AG10803 (cell line): ENCODE data around the gene HHATL.

ENCODE experiments used
- DNase-seq: peaks from one replicate; pipeline ENCODE4 v3.0.0; 2010; ENCODE audit warnings: low read depth
- H3K4me3 ChIP-seq: 2 replicates; pipeline ENCODE4 v1.5.1; 2011; ENCODE audit warnings: mild to moderate bottlenecking, low read length, control low read depth
- TF ChIP-seq, protein P1 (sequence below): conservative IDR thresholded peaks from 2 replicates; pipeline ENCODE4 v1.5.1; 2011; ENCODE audit warnings: mild to moderate bottlenecking, low read length, control low read depth, inconsistent platforms

The HHATL gene

DNA sequence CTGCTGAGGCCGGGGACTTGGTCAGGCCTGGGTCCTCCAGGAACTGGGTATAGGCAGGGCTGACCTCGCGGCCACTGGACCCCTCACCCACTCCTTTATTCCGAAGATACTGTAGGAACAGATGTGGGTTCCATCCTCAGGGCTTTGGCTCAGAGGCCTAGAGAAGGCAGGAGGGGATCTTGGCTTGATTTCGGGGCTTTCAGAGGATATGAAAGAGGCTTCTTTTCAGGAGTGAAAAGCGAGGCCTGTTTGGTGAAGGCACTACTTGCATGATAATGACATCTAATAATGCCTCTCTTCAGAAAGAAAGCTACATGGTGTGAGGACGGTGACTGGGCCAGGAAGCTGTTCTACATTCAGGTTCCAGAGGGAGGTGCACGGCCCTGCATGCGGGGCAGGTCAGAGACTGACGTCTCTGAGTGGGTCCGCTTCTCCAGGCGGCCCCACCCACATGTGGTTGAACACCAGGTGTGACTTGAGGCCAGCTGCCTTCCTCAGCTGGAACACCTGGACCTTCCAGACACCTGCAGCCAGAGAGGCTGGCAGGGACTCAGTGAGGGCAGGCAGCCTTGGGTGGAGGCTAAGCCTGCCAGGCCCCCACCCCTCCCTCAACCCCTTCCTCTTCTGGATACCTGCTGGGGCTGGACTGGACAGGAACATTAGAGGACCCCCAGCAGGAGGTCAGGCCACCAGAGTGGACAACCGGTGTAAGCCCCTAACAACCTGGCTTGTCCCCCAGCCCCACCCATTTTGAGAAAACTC is 31.1 kb upstream of the HHATL start:
- TF ChIP-seq, protein P1, sequence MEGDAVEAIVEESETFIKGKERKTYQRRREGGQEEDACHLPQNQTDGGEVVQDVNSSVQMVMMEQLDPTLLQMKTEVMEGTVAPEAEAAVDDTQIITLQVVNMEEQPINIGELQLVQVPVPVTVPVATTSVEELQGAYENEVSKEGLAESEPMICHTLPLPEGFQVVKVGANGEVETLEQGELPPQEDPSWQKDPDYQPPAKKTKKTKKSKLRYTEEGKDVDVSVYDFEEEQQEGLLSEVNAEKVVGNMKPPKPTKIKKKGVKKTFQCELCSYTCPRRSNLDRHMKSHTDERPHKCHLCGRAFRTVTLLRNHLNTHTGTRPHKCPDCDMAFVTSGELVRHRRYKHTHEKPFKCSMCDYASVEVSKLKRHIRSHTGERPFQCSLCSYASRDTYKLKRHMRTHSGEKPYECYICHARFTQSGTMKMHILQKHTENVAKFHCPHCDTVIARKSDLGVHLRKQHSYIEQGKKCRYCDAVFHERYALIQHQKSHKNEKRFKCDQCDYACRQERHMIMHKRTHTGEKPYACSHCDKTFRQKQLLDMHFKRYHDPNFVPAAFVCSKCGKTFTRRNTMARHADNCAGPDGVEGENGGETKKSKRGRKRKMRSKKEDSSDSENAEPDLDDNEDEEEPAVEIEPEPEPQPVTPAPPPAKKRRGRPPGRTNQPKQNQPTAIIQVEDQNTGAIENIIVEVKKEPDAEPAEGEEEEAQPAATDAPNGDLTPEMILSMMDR: no peak

DNA sequence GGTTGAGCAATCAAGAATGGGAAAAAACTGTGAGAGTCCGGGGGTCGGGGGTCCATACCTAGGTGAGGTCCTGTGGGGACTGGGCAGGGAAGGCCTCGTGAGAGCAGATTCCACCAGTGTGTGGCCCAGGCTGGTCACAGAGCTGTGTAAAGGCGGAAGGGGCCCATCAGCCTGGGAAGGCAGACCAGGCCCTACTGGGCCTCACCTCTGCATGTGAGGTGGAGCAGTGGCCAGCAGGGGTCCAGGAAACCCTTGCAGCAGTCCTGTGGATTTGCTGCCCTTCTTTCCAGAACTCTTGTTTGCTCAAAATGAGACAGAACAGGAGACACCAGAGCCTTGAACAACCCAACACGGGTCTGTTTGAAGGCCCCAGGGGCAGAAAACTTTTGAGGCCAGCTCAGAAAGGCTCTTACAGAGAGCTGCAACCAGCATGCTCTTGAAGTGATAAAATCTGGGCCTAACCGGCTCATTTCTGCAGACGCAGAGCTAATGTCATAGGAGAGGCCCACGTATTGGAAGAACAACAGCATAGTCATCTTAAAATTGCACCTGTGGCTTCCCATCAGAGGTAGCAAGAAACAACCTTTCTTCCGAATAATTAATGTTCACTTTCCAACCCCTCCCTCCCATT is 30.3 kb upstream of the HHATL start:
- DNase-seq: no peak
- no peak overlapping the region for H3K4me3 ChIP-seq
- TF ChIP-seq, protein P1: no peak

More for the DNA sequence above, 31.1 kb upstream of the HHATL start:
- no peak overlapping the region for H3K4me3 ChIP-seq
- no peak for DNase-seq

DNA sequence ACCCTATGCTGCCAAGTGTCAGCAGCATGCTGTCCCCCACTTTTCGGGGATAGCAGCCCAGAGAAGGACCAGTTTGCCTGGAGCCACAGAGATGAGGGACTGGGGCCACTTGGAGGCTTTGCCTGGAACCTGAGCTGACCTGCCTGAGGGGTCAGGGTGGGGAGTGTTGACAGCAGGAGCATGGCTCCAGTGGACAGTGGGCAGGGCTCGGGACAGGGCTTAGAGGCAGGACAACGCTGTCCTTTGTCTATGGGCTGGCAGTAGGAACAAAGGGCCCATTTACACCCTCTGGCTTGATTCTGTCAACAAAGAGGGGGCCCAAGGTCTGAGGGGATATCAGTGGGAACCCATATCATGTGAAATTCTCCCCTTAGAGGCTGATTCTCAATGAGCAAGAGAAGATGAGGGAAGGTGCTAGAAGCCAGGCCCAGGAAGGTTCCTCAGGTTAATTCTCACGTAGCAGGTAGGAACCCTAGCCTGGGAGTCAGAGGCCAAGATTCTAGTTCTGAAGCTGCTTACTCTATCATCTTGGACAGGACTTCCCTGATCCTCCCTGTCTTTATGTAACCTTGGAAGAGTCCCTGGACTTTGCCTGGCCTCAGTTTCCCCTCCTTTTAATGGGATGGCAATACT is 29.7 kb upstream of the HHATL start:
- DNase-seq: no peak
- TF ChIP-seq, protein P1: no peak
- no peak overlapping the region for H3K4me3 ChIP-seq

GRCh38 chr3:42731476-42732195 is 29.0 kb upstream of the HHATL start:
- no peak overlapping the region for H3K4me3 ChIP-seq
- DNase-seq: no peak
- TF ChIP-seq, protein P1: no peak

DNA sequence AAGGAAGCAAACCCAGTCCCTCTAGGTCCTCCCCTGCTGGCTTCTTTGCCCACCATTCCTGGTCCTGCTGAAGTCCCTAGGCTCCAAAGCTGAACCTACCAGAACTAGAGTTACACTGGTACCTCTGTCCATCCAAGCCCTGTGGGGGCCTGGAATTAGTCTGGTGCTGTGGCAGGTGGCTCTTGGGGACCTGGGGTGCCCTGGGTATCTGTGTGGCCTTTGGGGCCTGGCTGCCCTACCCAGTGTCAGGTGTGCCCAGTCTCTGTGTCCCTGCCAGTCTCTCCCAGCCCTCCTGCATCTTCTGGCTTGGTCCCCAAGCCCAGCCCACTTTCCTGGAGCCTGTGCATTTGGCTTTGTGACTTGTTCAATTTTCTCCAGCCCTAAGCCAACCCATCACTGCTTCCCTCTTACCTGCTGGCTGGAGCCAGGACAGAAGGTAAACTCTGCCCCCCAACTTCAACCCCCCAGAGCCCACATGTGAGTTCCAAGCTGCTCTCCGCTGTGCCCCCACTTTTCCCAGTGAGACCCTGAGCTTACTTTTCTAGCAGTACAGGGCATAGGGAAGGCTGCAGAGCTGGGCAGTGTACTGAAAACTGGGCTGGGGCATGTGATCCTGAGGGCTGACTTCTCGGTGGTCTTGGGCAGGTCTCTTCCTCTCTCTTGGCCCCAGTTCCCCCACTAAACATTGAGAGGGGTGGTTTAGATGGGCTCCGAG is 28.3 kb upstream of the HHATL start:
- H3K4me3 ChIP-seq: no peak overlapping the region
- TF ChIP-seq, protein P1: no peak

DNA sequence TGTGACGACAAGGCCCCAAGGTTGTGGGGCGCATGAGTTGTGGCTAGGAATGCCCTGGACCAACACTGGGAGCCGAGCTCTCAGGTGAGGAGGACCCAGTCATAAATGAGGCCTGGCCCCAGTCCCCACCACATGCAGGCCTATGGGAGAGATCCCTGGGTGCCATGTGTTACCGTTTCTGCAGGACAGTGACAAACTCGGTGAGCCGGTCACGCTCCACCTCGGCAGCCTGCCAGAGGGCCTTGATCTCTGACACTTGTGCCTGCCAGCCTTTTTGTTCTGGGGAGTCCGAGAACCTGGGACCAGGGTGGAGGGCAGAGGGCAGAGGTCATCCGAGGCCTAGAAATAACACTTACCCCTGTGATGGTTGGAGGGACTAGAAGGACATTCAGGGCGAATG is 27.7 kb upstream of the HHATL start:
- TF ChIP-seq, protein P1: no peak
- no peak overlapping the region for H3K4me3 ChIP-seq
- DNase-seq: no peak

More for the DNA sequence above, 28.3 kb upstream of the HHATL start:
- no peak for DNase-seq
